ENCODE results near the gene SCFD2. TPM values are rescaled to one million over a fixed set of nuclear protein-coding genes. Genes with fewer than 3 reads are reported as not detected.

SCFD2 gene
- total RNA-seq, 1 experiment from 2014 or later: 8.1 TPM

GRCh38 chr4:53023677-53024299 is 342.1 kb downstream of the SCFD2 start:
- Histone ChIP-seq H3K79me2 (ENCODE audit: low read depth) (no peaks in the 10 kb centered on the region), H3K4me1 (replicated peaks; ENCODE audit: insufficient read depth) (no peaks in the 10 kb centered on the region; the same call in 1 of the 2 replicates), H3K4me2 (no peak overlapping the region), H3K9me2 (ENCODE audit: insufficient read depth) (no peaks in the 10 kb centered on the region), H3K27ac (no peak overlapping the region), H3K9me3 (ENCODE audit: insufficient read depth, low read depth) (no peaks in the 10 kb centered on the region), H4K20me1 (ENCODE audit: insufficient read depth) (no peaks in the 10 kb centered on the region), H3K4me3 (no peak overlapping the region), H3K36me3 (ENCODE audit: low read depth) (no peaks in the 10 kb centered on the region), H3K27me3 (ENCODE audit: insufficient read depth, low read depth) (no peaks in the 10 kb centered on the region), H2AFZ (no peak overlapping the region), H3F3A (ENCODE audit: insufficient read depth, low read depth) (no peaks in the 10 kb centered on the region)
- CTCF ChIA-PET: no interaction called here
- no TSS peak for BruUV-seq (replicated peaks)
- intact Hi-C loops (cut with micrococcal nuclease; ENCODE audit: unreplicated experiment): no loop called here
- POLR2A ChIA-PET (ENCODE audit: unreplicated experiment): no interaction called here
- DNase-seq: no peak
- TF ChIP-seq EZH2 (IDR thresholded peaks at IDR 0.05; ENCODE audit: low read depth) (no peak), CTCF (conservative IDR thresholded peaks at IDR 0.05) (no peak)

- ChIA-PET CTCF (no interaction called here), POLR2A (ENCODE audit: unreplicated experiment) (no interaction called here)
- no peaks in the 10 kb centered on the region for H3K36me3 ChIP-seq (ENCODE audit: low read depth)
- no peak overlapping the region for H2AFZ ChIP-seq
- H3K79me2 ChIP-seq (ENCODE audit: low read depth): no peaks in the 10 kb centered on the region
- intact Hi-C loops (cut with micrococcal nuclease; ENCODE audit: unreplicated experiment): no loop called here
- H3K27me3 ChIP-seq (ENCODE audit: insufficient read depth, low read depth): no peaks in the 10 kb centered on the region
- H4K20me1 ChIP-seq (ENCODE audit: insufficient read depth): no peaks in the 10 kb centered on the region
- H3K4me2 ChIP-seq: no peak overlapping the region
- no peaks in the 10 kb centered on the region for H3K9me2 ChIP-seq (ENCODE audit: insufficient read depth)
- no peaks in the 10 kb centered on the region; the same call in 1 of the 2 replicates for H3K4me1 ChIP-seq (replicated peaks; ENCODE audit: insufficient read depth)
- TF ChIP-seq EZH2 (IDR thresholded peaks at IDR 0.05; ENCODE audit: low read depth): no peak
- no peak for TF ChIP-seq CTCF (conservative IDR thresholded peaks at IDR 0.05)
- H3K27ac ChIP-seq: no peak overlapping the region
- no peaks in the 10 kb centered on the region for H3F3A ChIP-seq (ENCODE audit: insufficient read depth, low read depth)
- H3K4me3 ChIP-seq: no peak overlapping the region
- no peak for DNase-seq
- no peaks in the 10 kb centered on the region for H3K9me3 ChIP-seq (ENCODE audit: insufficient read depth, low read depth)
- BruUV-seq (replicated peaks): no TSS peak
Measured at GRCh38 chr4:53022513-53023100, 343.3 kb downstream of the SCFD2 start.

- no peak overlapping the region for H3K27ac ChIP-seq
- H2AFZ ChIP-seq: no peak overlapping the region
- no peaks in the 10 kb centered on the region for H3K9me3 ChIP-seq (ENCODE audit: insufficient read depth, low read depth)
- no TSS peak for BruUV-seq (replicated peaks)
- no peaks in the 10 kb centered on the region for H3K27me3 ChIP-seq (ENCODE audit: insufficient read depth, low read depth)
- H3K4me2 ChIP-seq: no peak overlapping the region
- no peaks in the 10 kb centered on the region for H3F3A ChIP-seq (ENCODE audit: insufficient read depth, low read depth)
- no peaks in the 10 kb centered on the region for H3K36me3 ChIP-seq (ENCODE audit: low read depth)
- H4K20me1 ChIP-seq (ENCODE audit: insufficient read depth): no peaks in the 10 kb centered on the region
- no peaks in the 10 kb centered on the region; the same call in 1 of the 2 replicates for H3K4me1 ChIP-seq (replicated peaks; ENCODE audit: insufficient read depth)
- no peaks in the 10 kb centered on the region for H3K9me2 ChIP-seq (ENCODE audit: insufficient read depth)
- CTCF ChIA-PET: no interaction called here
- TF ChIP-seq EZH2 (IDR thresholded peaks at IDR 0.05; ENCODE audit: low read depth): no peak
- no peak for TF ChIP-seq CTCF (conservative IDR thresholded peaks at IDR 0.05)
- DNase-seq: no peak
- no peaks in the 10 kb centered on the region for H3K79me2 ChIP-seq (ENCODE audit: low read depth)
- H3K4me3 ChIP-seq: no peak overlapping the region
- POLR2A ChIA-PET (ENCODE audit: unreplicated experiment): no interaction called here
- intact Hi-C loops (cut with micrococcal nuclease; ENCODE audit: unreplicated experiment): no loop called here
Measured at GRCh38 chr4:53021754-53022512, 343.9 kb downstream of the SCFD2 start.

Measured in PC-9 (cell line).